Neural cell (in vitro differentiated cells): ENCODE measurements around the gene CIITA. TPM values are rescaled to one million over a fixed set of nuclear protein-coding genes. Genes with fewer than 3 reads are reported as not detected.

ENCODE experiments used
- H2AFZ ChIP-seq: fragments of 200-600, 300-800 bp; sonication (generic), shearing (Covaris generic); 2 replicates; pipeline ENCODE4 v1.6.0; 2014; ENCODE audit warnings: low read depth, mild to moderate bottlenecking, antibody characterized with exemption, low read length, moderate library complexity
- H3F3A ChIP-seq: fragments of 200-600 bp; shearing (Covaris generic); 2 replicates; pipeline ENCODE4 v1.6.1; 2016; ENCODE audit warnings: mild to moderate bottlenecking, moderate library complexity, mixed read lengths, antibody characterized with exemption, low read length; ENCODE audit not compliant: insufficient read depth, poor library complexity, severe bottlenecking
- H3K27ac ChIP-seq: fragments of 200-600, 300-800 bp; sonication (generic), shearing (Covaris generic); 2 replicates; pipeline ENCODE4 v1.5.1; 2014; ENCODE audit warnings: mild to moderate bottlenecking, low read length, moderate library complexity
- H3K27me3 ChIP-seq: fragments of 300-800, 200-600 bp; sonication (generic), shearing (Covaris generic); 2 replicates; pipeline ENCODE4 v1.6.0; 2014; ENCODE audit warnings: mild to moderate bottlenecking, low read depth, low read length, moderate library complexity; ENCODE audit not compliant: insufficient read depth
- H3K36me3 ChIP-seq: fragments of 300-800, 200-600 bp; sonication (generic), shearing (Covaris generic); 2 replicates; pipeline ENCODE4 v1.5.1; 2014; ENCODE audit warnings: mild to moderate bottlenecking, antibody characterized with exemption, low read length, moderate library complexity; ENCODE audit not compliant: insufficient read depth
- H3K4me2 ChIP-seq: fragments of 300-800, 200-600 bp; sonication (generic), shearing (Covaris generic); 2 replicates; pipeline ENCODE4 v1.6.0; 2014; ENCODE audit warnings: mild to moderate bottlenecking, low read length
- H3K4me3 ChIP-seq: fragments of 300-800, 200-600 bp; sonication (generic), shearing (Covaris generic); 2 replicates; pipeline ENCODE4 v1.5.1; 2014; ENCODE audit warnings: mild to moderate bottlenecking, low read length, moderate library complexity
- H3K79me2 ChIP-seq: fragments of 200-600 bp; shearing (Covaris generic); replicated peaks from 2 replicates; pipeline ENCODE4 v1.6.0; 2014; ENCODE audit warnings: mild to moderate bottlenecking, low read length, moderate library complexity; ENCODE audit not compliant: insufficient read depth
- H3K9ac ChIP-seq: fragments of 300-800, 200-600 bp; sonication (generic), shearing (Covaris generic); 2 replicates; pipeline ENCODE4 v1.6.1; 2016; ENCODE audit warnings: mild to moderate bottlenecking, low read length, mixed read lengths
- H3K9me2 ChIP-seq: fragments of 200-600 bp; shearing (Covaris generic); 2 replicates; pipeline ENCODE4 v1.6.1; 2016; ENCODE audit warnings: mild to moderate bottlenecking, low read length, mixed read lengths; ENCODE audit not compliant: insufficient read depth
- H3K9me3 ChIP-seq: fragments of 200-600, 300-800 bp; sonication (generic), shearing (Covaris generic); 2 replicates; pipeline ENCODE4 v1.6.1; 2016; ENCODE audit warnings: mild to moderate bottlenecking, mixed run types, low read length, moderate library complexity, mixed read lengths
- H4K20me1 ChIP-seq: fragments of 200-600 bp; shearing (Covaris generic); 2 replicates; pipeline ENCODE4 v1.6.1; 2016; ENCODE audit warnings: mild to moderate bottlenecking, mixed run types; ENCODE audit not compliant: insufficient read depth
- EP300 ChIP-seq: fragments of 450-650 bp; conservative IDR thresholded peaks from 2 replicates; pipeline ENCODE4 v1.6.1; 2014; ENCODE audit warnings: antibody characterized with exemption, mild to moderate bottlenecking, moderate library complexity; ENCODE audit not compliant: poor library complexity, severe bottlenecking
- EZH2 ChIP-seq: fragments of 200-600, 300-800 bp; shearing (Covaris generic), sonication (generic); IDR thresholded peaks from 2 replicates; pipeline ENCODE4 v1.6.1; 2014; ENCODE audit warnings: antibody characterized with exemption, low read length, borderline replicate concordance, mild to moderate bottlenecking; ENCODE audit not compliant: insufficient read depth, poor library complexity, severe bottlenecking
- MXI1 ChIP-seq: fragments of 450-650 bp; conservative IDR thresholded peaks from 2 replicates; pipeline ENCODE4 v1.6.1; 2014; ENCODE audit warnings: antibody characterized with exemption, mild to moderate bottlenecking; ENCODE audit not compliant: poor library complexity, severe bottlenecking
- POLR2AphosphoS5 ChIP-seq: IDR thresholded peaks from 2 replicates; pipeline ENCODE4 v1.6.1; 2012
- RAD21 ChIP-seq: fragments of 450-650 bp; conservative IDR thresholded peaks from 2 replicates; pipeline ENCODE4 v1.6.1; 2014; ENCODE audit warnings: antibody characterized with exemption, mild to moderate bottlenecking, moderate library complexity
- SMC3 ChIP-seq: fragments of 450-650 bp; conservative IDR thresholded peaks from 2 replicates; pipeline ENCODE4 v1.6.1; 2014; ENCODE audit warnings: antibody characterized with exemption, mild to moderate bottlenecking, moderate library complexity; ENCODE audit not compliant: poor library complexity
- TAF1 ChIP-seq: IDR thresholded peaks from 2 replicates; pipeline ENCODE4 v1.6.1; 2012; ENCODE audit warnings: low read depth
- polyA plus RNA-seq: library from polyadenylated mRNA; depleted of rRNA; stranded (reverse); fragments of >200 nt; gene quantifications from 2 replicates; pipeline ENCODE4 v1.2.3, GENCODE V29; 2014
- TF ChIP-seq, protein P1 (sequence below): IDR thresholded peaks from 2 replicates; pipeline ENCODE4 v1.6.1; 2012; ENCODE audit warnings: borderline replicate concordance
- TF ChIP-seq, protein P2 (sequence below): fragments of 450-650 bp; IDR thresholded peaks from 2 replicates; pipeline ENCODE4 v1.5.1; 2014; ENCODE audit warnings: antibody characterized with exemption, mild to moderate bottlenecking, moderate library complexity; ENCODE audit not compliant: poor library complexity, severe bottlenecking

The CIITA gene
- polyA plus RNA-seq, 1 donor from 2014 or later = not detected

DNA sequence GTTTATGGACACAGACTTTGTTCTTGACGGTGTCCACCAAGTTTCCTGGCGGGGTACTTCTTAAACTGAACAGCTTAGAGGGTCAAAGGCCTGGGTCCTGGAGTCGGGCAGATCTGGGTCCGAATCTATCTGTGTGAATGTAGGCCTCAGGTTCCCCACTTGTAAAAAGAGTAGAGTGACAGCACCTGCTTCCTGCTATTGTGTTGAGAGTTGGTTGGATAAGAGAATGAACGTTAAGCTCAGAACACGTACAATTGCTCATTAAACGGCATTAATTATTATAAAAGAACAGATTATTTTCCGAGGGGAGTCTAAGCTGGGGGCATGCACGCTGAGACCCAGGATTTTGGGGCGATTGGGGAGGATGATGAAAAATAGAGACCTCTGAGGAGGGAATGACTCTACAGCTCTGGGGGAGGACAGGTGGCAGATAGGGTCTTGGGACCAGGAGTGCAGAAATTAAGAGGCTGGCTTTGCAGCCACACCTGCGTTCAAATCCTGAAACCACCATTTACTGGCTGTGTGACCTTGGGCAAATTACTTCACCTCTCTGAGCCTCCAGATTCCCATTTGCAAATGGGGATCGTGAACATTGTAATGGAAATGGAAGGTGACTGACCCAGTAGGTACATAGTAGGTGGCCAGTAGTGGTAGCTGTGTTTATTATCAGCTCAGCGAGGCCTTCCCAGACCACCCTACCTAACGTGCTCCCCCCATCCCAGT lies 68.2 kb downstream of the CIITA start:
- H3K27ac ChIP-seq = no peak overlapping the region
- no peaks in the 10 kb centered on the region for H4K20me1 ChIP-seq
- no peaks in the 10 kb centered on the region for H3K9me3 ChIP-seq
- no peaks in the 10 kb centered on the region for H3K36me3 ChIP-seq
- no peaks in the 10 kb centered on the region for H3K9me2 ChIP-seq
- no peaks in the 10 kb centered on the region for H3F3A ChIP-seq
- TF ChIP-seq EZH2 = no peak
- TF ChIP-seq POLR2AphosphoS5 = no peak
- no peak for TF ChIP-seq RAD21
- no peak for TF ChIP-seq MXI1
- TF ChIP-seq SMC3 = no peak
- TF ChIP-seq, protein P1, sequence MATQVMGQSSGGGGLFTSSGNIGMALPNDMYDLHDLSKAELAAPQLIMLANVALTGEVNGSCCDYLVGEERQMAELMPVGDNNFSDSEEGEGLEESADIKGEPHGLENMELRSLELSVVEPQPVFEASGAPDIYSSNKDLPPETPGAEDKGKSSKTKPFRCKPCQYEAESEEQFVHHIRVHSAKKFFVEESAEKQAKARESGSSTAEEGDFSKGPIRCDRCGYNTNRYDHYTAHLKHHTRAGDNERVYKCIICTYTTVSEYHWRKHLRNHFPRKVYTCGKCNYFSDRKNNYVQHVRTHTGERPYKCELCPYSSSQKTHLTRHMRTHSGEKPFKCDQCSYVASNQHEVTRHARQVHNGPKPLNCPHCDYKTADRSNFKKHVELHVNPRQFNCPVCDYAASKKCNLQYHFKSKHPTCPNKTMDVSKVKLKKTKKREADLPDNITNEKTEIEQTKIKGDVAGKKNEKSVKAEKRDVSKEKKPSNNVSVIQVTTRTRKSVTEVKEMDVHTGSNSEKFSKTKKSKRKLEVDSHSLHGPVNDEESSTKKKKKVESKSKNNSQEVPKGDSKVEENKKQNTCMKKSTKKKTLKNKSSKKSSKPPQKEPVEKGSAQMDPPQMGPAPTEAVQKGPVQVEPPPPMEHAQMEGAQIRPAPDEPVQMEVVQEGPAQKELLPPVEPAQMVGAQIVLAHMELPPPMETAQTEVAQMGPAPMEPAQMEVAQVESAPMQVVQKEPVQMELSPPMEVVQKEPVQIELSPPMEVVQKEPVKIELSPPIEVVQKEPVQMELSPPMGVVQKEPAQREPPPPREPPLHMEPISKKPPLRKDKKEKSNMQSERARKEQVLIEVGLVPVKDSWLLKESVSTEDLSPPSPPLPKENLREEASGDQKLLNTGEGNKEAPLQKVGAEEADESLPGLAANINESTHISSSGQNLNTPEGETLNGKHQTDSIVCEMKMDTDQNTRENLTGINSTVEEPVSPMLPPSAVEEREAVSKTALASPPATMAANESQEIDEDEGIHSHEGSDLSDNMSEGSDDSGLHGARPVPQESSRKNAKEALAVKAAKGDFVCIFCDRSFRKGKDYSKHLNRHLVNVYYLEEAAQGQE = no peak
- no peak for TF ChIP-seq TAF1
- no peak for TF ChIP-seq EP300
- peaks cover 26% of the 10 kb centered on the region for H3K79me2 ChIP-seq
- H2AFZ ChIP-seq = peak overlapping the region; percentile 51
- H3K9ac ChIP-seq = peak overlapping the region; percentile 77
- H3K27me3 ChIP-seq = no peaks in the 10 kb centered on the region
- peak overlapping the region; percentile 99 for H3K4me3 ChIP-seq
- H3K4me2 ChIP-seq = peak overlapping the region; percentile 84

DNA sequence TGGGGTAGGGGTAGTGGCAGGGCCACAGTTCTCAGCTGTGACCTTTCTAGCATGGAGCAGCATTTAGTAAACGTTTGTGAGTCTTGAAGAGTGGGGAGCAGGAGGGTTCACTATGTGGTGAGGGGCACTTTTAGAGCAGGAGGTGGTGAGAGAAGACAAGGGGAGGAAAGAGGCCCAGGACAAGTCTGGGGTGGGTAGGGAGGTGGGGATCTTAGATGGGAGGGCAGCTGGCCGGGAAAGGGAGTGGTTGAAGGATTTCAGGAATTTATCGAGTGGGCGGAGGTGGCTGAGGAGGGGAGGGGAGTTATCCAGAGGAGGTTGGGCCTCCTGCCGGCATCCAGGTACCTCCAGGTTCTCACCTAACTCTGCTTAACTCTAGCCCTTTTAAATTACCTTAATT lies 69.3 kb downstream of the CIITA start:
- H2AFZ ChIP-seq = no peak overlapping the region
- peak overlapping the region; percentile 99 for H3K4me3 ChIP-seq
- H3K9ac ChIP-seq = peak overlapping the region; percentile 36
- no peaks in the 10 kb centered on the region for H3K36me3 ChIP-seq
- no peaks in the 10 kb centered on the region for H4K20me1 ChIP-seq
- no peaks in the 10 kb centered on the region for H3K27me3 ChIP-seq
- H3K79me2 ChIP-seq = peaks cover 18% of the 10 kb centered on the region
- no peak overlapping the region for H3K27ac ChIP-seq
- no peaks in the 10 kb centered on the region for H3K9me3 ChIP-seq
- H3K4me2 ChIP-seq = peak overlapping the region; percentile 84
- no peaks in the 10 kb centered on the region for H3F3A ChIP-seq
- no peaks in the 10 kb centered on the region for H3K9me2 ChIP-seq
- no peak for TF ChIP-seq EP300
- no peak for TF ChIP-seq SMC3
- no peak for TF ChIP-seq POLR2AphosphoS5
- TF ChIP-seq EZH2 = no peak

DNA sequence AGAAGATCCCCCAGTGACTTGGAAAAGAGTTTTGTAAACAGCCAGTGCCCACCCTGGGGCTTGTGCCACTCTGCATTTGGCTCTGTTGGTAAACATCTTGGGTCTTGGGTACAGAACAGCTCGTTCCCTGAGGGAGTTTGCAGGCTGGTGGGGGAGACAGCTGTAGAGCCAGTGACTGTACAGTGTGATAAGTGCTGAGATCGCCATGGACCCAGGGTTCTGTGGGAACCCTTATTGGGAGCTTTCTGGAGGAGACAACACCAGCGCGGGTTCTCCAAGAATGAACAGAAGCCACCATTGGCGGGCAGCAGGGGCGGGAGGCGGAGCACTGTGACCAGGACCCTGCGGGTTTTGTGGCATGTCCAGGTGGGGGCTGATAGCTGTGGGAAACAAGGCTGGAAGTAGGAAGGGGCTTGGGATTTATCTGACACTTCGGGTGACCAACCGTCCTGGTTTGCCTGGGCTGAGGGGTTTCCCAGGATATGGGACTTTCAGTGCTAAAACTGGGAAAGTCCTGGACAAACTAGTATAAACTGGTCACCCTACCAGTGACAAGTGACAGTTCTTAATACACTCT lies 70.3 kb downstream of the CIITA start:
- Histone ChIP-seq H3K4me3 (no peak overlapping the region), H3K9me3 (no peaks in the 10 kb centered on the region), H3K4me2 (no peak overlapping the region), H3K9me2 (no peaks in the 10 kb centered on the region), H4K20me1 (no peaks in the 10 kb centered on the region), H3F3A (no peaks in the 10 kb centered on the region), H3K9ac (no peak overlapping the region), H3K79me2 (peaks cover 17% of the 10 kb centered on the region), H3K27ac (no peak overlapping the region), H3K36me3 (no peaks in the 10 kb centered on the region), H2AFZ (no peak overlapping the region), H3K27me3 (no peaks in the 10 kb centered on the region)
- TF ChIP-seq EP300 (no peak), TAF1 (no peak), SMC3 (no peak), MXI1 (no peak), EZH2 (no peak), RAD21 (no peak), POLR2AphosphoS5 (no peak)
- TF ChIP-seq, protein P2, sequence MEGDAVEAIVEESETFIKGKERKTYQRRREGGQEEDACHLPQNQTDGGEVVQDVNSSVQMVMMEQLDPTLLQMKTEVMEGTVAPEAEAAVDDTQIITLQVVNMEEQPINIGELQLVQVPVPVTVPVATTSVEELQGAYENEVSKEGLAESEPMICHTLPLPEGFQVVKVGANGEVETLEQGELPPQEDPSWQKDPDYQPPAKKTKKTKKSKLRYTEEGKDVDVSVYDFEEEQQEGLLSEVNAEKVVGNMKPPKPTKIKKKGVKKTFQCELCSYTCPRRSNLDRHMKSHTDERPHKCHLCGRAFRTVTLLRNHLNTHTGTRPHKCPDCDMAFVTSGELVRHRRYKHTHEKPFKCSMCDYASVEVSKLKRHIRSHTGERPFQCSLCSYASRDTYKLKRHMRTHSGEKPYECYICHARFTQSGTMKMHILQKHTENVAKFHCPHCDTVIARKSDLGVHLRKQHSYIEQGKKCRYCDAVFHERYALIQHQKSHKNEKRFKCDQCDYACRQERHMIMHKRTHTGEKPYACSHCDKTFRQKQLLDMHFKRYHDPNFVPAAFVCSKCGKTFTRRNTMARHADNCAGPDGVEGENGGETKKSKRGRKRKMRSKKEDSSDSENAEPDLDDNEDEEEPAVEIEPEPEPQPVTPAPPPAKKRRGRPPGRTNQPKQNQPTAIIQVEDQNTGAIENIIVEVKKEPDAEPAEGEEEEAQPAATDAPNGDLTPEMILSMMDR = no peak
- TF ChIP-seq, protein P1 = no peak
